NCI-H1092 (cell line): ENCODE results near the gene TBX20.
"Not testable (repeated sequence)": the region's sequence is repeated elsewhere in the genome, so short reads cannot be mapped to it uniquely, and the experiment has no call there.

Experiments
- DNase-seq: peaks from one replicate; lab custom pipeline; 2025; lab: John Stamatoyannopoulos, UW

The TBX20 gene

DNA sequence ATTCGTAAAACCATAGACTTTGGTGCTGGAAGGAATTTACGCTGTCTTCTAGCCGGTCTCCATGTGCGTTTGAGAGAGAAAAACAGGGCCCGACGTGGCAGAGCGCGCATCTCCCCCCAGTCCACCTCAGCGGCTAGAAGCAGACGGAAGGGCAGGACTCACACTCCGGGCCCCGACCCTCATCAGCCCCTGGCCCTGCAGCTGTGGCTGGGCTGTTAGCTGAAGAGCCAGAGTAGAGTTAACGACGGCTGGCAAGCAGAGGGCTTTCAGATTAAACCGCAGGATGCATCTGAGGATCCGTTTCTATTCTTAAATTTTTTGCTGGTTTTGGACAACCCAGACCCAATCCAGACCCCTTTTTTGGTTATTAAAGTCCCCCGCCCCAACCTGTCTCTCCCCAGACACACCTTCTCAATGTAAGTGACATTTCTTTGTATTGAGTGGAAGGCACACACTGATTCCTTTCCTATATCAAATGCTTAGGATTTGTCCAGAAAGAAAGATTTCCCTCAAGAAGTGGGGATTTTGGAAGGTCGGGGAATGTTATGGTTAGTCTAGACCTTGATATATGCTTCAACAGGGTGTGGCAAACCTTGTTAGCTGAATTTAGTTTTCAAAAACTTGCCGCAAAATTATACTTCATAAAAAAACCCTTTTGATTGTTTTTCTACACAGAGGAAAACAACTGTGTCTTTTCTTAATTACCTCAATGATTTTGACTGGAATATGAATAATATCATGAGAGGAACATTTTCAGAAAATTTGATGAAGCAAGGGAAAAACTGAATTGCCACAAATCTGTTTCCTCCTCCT lies 1.7 kb upstream of the TBX20 start:
- DNase-seq = no peak

DNA sequence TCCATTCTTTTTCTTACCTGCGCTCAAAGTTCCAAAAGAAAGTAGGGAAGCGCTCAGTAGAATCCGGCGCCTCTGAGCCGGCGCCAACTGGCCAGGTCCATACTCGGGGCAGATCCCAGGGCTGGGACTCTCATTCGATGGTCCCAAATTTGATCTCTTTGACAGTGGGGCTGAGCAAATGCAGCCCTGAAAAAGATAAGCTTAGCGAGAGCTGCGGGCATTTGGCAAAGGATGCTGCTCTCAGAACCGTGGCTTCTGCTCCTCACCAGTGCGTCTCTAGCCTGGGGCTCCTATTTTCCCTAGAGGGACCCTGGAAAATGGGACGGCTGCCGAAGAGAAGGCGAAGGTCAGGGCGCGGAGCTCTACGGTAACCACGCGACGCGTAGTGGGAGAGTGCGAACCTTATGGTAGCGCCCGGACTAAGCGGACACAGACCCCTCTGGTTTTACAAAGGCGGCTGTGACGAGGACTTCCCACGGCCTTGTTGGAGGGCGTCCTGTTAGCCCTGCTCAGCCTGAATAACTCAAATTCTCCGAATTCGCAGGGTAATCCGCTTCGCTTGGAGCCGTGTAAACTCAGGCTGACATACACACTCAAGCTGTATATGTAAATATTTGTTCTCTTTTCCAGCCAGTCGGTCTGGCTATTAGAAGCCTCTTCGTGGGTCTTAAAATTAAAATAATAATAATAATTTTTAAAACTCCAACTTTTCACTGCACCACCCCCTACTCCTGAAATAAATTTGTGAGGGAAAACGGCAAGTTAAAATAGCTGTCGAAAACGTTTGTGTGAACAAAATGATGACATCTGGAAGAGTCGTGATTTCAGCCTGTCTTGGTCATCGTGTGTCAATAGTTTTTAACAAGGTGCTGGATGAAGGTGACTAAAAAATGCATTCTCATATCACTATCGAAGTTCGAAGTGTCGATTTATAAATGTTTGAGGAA lies 869 bp upstream of the TBX20 start:
- no peak for DNase-seq

- no peak for DNase-seq
Observed at GRCh38 chr7:35253460-35253709, 515 bp downstream of the TBX20 start.

GRCh38 chr7:35252612-35253459 lies 1.1 kb downstream of the TBX20 start:
- DNase-seq = no peak

DNA sequence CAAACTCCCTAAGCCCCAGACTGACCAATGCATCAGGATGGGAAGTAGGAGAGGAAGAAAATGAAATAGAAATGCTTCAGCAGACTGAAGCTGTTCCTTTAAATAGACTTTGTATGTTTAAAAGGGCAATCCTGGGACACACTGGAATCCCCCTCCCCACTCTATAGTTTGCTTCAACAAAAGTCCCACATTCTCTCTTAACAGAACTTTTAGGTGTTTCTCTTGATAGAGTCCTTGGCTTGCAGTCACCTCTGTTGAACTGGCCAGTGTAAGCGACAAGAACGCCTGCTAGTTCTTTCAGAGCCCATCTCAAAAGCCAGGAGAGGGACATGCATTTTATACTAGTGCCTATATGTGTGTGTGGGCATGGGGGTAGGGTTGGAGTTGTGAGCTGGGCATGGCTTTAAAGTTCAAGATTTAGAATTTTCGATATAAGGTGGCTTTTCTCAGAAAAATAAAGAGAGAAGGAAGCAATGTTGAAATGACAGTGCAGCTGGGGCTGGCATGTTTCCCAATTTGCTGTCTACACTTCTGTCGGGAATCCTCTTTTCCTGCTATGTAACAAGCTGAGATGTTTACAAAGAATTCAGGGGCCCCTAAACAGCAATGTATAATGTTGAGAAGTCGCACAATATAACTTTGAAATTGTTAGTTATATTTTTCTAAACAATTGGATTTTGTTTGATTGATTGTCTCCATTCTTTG lies 2.1 kb downstream of the TBX20 start:
- DNase-seq = no peak

- no peak for DNase-seq
Observed at GRCh38 chr7:35250941-35251340, 3.0 kb downstream of the TBX20 start.

DNA sequence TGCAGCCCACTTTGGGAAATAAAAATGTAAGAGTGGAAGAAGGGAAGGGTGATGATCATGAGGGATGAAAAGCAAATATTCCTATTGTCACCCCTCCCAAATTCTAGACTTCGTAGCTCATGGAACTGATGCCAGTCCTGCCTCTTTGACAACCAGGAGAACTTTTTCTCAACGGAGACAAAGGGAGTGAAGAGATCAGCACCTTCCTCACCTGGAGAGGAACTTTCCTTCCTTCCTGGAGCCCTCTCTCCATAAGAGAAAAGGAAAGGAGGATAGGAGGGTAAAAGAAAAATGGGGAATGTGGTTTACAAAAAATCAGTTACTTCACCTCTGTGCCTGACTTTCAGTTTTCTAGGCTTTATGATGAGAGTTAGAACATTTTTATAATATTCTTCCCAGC lies 3.4 kb downstream of the TBX20 start:
- DNase-seq = no peak

DNA sequence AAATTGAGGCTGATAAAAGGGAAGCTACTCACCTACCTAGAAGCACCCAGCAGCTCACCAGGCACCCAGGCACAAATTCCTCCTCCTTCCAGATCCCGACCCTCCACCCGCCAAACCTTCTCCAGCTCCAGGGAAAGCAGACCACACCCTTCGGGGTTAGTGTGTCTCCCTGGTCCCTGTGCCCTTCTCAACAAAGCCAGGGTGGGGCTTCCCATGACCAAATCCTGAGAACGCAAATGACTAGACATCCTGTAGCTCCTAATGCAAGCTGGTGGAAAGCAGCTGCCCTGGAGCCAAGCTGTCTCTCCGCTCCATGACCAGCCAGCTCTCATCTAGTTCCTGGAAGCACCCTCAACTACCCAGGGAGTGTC lies 4.4 kb downstream of the TBX20 start:
- DNase-seq = no peak

DNA sequence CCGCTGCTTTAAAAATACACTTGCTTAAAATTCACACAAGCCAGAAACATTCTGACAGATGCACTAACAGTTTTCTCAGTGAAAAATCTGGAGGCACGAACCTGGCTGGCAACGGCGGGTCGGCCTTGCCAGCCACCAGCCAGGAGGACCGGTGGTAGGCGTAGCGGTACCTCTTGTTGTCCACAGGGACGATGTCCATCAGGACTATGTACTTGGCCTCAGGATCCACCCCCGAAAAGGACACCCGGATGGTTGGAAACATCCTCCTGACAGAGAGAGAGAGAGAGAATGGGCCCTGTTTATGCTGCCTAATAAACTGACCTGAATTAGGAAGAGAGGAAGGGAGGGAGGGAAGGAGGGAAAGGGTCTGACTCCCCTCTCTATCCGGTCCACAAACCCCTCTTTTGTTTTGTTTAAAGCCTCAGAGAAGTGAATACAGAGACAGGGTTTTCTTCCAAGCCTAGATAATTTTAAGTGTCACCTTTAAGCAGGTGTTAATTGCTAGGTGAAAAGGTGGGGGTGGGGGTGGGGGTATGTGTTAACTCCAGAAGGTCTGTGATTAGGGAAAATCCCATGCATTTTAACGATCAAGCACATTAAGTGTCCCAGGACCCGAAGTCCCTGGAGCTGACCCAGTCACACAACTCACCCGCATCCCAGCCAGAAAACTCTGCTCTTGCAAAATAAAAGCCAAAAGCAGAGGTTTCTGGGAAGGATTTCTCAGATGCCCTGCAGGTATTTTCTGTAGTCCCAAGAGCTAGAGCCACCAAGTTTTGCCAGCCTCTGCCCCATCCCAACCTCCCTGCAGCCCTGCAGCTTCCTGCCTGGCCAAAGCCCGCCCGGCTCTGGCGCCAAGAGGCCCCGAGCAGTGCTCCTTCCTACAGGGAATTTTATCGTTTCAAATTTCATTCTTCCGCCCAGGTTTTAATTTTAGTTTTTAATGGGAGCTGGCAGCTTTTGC lies 5.0 kb downstream of the TBX20 start:
- no peak for DNase-seq

GRCh38 chr7:35246819-35247218 lies 7.1 kb downstream of the TBX20 start:
- DNase-seq = no peak

GRCh38 chr7:35241884-35242283 lies 12.0 kb downstream of the TBX20 start:
- DNase-seq = no peak

- no peak for DNase-seq
Observed at GRCh38 chr7:35241436-35241835, 12.5 kb downstream of the TBX20 start.

DNA sequence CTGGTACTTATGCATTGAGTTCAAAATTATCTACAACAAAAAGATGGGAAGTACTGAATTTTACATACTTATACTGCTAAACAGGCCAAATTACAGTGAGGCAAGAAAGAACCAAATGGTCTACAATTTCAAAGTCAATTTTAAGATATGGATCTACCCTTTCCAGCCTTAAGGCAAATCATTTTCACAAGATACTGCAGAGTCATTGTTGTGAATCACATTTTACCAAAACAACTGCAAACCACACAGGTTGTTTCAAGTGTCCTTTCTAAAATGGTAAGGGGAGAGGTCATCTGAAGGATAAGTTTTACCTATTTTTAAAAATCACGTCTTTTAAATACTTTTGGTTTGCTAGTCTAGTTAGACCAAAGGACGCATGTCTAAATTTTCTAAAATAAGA lies 12.9 kb downstream of the TBX20 start:
- DNase-seq = not testable (repeated sequence)

DNA sequence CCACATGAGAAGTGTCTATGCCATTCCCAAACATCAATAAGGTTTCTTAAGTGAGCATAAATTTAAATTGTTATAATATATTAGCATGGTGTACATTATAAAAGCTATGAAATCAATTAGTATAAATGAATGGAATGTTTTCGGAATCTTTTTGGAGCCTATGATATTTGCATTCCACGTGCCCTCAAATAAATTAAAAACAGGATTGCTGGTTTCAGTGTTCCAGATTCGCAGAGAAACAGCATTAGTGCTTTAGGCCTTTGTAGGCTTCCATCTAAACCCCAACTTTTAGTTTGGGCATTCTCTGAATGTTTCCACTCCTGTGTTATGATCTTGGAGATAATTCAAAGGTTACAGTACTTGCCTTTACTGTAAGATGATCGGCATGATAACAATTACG lies 15.4 kb downstream of the TBX20 start:
- not testable (repeated sequence) for DNase-seq

DNA sequence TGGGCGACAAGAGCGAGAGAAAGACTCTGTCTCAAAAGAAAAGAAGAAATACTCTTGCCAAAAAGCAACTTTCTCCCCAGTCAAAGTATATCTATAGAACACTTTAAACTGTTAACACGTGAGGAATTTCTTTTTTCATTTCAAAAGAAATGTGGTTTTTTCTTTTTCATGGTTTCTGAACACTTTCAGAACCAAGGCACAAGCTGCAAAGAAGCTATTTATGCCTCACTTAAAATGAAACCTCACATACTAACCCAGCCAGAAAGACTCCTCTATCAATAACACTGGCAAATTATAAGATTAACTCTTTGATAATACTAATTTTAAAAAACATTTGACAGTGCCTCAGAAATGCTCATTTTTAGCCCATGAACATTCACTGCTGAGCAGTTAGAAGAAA lies 20.9 kb downstream of the TBX20 start:
- DNase-seq = no peak

DNA sequence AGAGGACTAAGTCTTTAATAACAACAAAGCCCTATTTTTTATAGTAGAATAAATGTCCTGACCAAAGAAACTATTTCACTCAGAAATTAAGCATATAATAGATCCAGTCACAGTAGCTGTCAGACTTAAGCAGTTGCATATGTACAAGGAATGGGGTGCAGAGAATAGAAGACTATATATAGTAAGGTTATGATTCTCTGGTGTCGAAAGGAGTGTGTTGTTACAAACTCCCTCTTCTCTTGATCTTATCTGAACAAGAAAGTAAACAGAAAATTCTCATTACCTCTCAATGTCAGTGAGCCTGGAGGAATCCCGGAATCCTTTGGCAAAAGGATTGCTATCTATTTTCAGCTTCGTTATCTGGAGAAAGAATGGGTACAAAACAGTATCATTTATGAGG lies 22.7 kb downstream of the TBX20 start:
- DNase-seq = not testable (repeated sequence)

GRCh38 chr7:35229116-35229780 lies 24.7 kb downstream of the TBX20 start:
- DNase-seq = not testable (repeated sequence)

DNA sequence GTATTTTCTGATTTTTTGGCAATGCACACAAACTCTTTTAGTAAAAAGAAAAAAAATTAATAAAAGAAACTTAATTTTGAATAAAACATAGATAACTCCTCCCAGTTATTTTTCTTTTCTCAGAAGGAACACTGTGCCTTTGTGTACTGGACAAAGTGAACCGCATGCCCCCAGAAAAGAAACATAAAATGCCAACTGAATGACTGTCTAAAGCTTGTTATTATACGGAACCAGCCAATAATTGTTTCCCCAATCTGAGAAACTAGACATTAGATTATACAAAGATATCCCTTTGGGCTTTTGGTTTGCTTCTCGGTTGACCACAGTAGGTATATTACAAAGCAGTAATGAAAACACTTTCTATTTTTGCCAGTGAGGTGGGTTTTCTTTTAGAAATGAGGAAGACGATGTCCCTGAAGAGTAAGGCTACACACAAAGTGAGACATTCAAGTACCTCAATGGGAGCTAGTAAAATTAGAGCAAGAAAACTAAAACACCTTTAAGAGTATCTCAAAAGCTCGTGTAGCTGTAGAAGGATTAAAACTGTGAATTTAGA lies 25.3 kb downstream of the TBX20 start:
- DNase-seq = not testable (repeated sequence)

DNA sequence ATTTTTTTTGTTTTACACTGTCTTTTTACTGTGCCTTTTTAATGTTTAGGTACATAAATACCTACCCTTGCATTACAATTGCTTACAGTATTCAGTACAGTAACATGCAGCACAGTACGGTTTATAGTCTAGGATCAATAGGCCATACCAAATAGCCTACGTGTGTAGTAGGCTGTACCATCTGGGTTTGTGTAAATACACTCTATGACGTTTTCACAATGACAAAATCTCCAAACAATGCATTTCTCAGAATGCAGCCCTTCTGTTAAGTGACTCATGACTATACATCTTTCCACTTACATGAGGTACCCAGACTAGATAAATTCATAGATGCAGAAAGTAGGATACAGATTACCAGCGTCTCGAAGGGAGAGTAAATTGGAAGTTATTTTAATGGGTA lies 26.5 kb downstream of the TBX20 start:
- DNase-seq = not testable (repeated sequence)

- not testable (repeated sequence) for DNase-seq
Observed at GRCh38 chr7:35222445-35222844, 31.5 kb downstream of the TBX20 start.
